G401 (cell line): ENCODE measurements around the gene RGS16. TPM values are rescaled to one million over a fixed set of nuclear protein-coding genes. Genes with fewer than 3 reads are reported as not detected.

Experiments used
- DNase-seq: peaks from one replicate; pipeline ENCODE4 v3.0.0-alpha.2; 2015; ENCODE audit warnings: low spot score
- in situ Hi-C: cut with HindIII; loops from 2 replicates; pipeline ENCODE4 v1.10.0; 2016; ENCODE audit warnings: low sequenced_read_pairs, mixed read lengths
- total RNA-seq: library from RNA; depleted of rRNA; stranded (reverse); fragments of >200 nt; shearing (Covaris generic); gene quantifications from 2 replicates; pipeline ENCODE4 v1.2.3, GENCODE V29; 2014

The RGS16 gene
- total RNA-seq, 1 experiment from 2014 or later: not detected

DNA sequence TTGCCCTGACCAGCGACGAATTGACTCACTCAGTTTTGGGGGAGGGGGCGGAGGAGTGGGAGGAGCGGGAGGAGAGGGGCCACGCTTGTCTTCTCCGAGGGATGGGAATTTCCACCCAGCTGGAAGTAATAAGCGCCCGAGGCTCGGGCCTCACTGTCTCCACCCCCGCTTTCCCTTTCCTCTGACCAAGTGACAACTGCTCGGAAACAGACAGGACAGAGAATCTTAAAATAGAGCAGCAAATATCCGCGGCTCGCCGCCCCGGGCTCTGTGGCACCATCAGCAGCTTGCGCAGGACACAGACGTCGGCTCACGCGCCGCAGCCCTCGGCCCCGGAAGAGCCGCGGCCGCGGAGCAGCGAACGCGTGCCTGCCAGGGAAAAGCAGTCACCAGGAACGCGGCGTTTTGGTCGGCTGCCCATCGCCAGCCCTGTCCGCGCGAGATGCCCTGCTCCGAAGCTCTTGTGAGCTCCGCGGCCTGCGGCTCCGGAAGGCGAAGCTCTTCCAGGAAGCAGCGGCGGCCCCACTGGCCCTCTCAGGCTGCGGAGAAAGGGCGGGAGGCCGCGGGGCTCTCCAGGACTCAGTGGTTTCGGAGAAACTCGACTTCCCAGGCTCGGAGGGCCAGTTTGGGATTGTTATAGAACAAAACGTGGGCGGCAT is 10.7 kb upstream of the RGS16 start:
- peak; percentile 75 for DNase-seq
- in situ Hi-C loops: no loop called here

DNA sequence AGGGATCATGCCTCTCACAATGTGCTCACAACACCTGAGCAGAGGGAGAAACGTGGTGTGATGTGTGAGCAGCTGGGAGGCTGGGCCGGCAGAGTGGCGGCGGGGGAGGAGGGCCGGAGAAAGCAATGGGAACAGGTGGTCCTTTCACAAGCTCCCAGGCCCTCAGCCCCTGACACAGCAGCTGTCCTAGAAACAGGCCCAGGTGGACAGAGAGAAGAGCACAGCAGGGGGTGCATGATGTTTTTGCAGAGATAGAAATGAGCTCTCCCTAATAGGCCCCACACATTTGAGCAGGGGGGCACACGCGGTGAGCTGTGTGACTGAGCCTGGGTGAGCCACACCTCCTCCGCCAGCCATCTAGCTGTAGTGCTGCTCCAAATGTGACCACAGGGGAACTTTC is 7.6 kb upstream of the RGS16 start:
- DNase-seq: no peak
- in situ Hi-C loops: no loop called here

DNA sequence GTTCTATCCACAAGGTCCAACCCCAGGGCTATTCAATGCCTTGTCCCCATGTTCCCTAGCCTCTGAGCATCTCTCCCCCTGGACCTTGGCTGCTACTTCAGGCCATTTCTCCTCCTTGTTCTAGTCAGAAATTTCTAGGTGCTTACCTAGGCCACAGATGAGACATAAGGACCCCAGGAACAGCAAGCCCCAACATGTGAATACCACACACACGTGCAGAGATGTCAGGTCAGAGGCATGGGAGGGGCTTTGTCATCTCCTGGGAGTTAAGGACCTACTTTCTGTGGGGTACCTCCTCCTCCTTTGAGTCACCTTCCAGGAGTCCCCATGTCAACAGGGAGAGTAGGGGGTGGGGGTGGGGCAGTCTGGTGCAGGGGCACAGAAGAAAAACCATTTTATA is 7.1 kb upstream of the RGS16 start:
- in situ Hi-C loops: no loop called here
- no peak for DNase-seq

DNA sequence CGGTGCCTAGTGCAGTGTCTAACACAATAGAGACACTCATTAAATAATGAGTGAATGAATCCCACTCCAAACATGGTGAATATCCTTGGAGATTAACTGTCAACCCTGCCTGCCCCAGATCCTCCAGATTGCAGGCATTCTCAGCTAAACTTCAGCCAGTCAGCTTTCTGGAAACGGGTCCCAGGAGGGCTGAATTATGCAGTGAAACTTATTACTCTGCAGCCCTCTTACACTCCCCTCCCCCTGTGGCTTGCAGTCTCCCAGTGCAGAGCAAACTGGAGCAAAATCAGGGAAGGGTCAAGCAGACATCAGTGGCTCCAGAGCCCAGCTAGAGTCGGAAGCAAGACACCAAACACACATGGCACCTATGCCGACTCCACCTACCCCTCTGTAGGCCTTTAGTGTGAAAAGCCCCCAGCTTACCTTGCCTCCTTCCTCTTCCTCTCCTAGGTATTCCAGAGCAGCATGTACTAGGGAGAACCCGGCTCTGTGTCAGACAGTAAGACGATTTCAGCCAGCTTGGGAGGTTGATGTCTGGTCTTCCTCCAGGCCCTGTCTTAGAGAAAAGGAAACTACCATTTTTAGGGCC is 6.5 kb upstream of the RGS16 start:
- no peak for DNase-seq
- in situ Hi-C loops: no loop called here

DNA sequence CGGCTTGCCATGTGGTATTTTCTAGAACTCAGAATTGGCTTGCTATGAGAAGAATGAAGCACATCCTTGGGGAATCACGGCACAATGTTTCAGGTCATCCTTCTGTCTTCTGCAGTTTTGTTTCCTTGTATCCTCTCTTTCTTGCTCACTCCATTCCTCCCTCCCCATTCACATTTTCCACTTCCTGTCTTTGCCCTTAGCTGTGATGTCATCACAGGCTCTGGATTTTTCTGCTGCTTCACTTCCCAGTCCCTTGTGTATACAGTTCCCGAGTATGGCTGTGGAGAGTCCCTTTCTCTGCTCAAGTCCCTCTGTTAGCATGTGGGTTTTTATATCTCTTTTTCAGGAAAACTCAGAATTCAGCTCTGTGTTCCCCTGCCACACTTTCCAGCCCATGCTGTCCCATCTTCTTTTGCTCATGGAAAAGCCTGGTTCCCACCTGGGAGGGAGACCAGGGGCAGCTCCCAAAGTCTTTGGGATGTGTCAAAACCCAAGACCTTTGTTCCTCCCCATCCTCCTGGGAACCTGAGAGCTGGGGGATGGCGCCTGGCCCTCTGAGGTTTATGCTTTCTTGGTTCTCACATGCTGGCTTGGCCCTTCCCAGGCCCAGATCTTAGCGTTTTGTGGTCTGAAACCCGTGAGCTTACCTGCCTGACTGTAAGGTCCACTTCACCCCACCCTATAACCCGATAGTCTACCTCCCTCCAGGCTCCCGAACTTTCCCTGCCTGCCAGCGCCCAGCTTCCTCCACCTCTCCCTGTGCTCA is 4.8 kb upstream of the RGS16 start:
- DNase-seq: no peak
- in situ Hi-C loops: no loop called here

DNA sequence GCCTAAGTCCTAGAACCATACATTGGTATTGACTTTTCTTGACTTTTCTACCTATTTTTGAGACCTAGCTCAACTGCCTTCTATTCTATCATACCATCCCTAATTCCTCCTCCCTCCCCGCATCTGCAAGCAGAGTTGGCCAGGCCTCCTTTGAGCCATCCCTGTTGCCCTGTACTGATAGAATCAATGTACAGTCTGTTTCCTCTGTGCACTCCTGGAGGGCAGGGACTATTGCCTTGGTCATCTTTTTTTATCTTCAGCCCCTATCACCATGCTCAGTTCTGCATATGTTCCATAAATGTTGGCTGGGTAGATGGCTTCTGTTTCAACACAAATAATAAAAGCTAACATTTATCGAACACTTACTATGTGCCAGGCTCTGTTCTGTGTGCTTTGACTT is 4.0 kb upstream of the RGS16 start:
- DNase-seq: no peak
- in situ Hi-C loops: no loop called here

DNA sequence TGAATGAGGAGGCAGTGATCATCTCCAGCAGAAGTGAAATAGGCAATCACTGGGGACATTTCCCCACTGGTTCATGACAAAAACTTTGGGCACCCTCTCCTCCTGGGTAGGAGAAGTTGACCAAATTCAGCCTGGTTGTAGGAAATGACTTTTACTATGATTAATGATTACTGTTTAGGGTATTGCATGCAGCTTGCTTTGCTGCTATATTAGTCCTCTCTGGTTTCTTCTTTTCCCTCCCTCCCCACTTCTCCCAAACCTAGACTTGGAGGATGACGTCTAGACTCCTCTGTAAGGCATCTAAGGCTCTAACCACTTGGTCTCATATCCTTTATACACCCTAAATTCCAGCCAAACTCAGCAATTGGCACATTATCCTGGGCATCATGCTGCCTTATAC is 3.4 kb upstream of the RGS16 start:
- no peak for DNase-seq
- in situ Hi-C loops: no loop called here

DNA sequence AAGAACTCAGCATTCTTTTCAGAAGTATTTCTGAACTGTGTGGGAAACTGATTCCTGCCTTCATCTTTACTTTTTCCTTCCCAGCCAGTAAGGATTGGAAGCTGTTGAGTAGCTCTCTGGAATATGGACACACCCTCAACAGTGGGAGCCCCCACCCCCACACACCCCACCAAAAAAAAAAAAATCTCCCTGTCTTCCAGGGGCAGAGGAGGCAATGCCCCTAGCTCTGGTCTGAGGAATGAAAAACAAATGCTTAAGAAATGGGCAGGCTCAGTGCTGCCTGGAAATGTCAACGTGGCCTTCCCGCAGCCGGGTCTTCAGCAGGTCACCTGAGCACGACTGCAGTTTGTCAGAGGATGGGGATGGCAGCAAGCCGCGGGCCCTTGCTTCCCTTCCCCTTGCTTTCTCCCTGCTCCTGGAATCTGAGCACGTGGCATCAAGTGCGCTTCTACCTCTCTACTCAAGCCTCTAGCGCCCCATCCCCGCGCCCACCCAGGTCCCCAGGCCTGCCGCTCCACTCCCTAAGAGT is 479 bp downstream of the RGS16 start:
- in situ Hi-C loops: no loop called here
- peak; percentile 36 for DNase-seq

DNA sequence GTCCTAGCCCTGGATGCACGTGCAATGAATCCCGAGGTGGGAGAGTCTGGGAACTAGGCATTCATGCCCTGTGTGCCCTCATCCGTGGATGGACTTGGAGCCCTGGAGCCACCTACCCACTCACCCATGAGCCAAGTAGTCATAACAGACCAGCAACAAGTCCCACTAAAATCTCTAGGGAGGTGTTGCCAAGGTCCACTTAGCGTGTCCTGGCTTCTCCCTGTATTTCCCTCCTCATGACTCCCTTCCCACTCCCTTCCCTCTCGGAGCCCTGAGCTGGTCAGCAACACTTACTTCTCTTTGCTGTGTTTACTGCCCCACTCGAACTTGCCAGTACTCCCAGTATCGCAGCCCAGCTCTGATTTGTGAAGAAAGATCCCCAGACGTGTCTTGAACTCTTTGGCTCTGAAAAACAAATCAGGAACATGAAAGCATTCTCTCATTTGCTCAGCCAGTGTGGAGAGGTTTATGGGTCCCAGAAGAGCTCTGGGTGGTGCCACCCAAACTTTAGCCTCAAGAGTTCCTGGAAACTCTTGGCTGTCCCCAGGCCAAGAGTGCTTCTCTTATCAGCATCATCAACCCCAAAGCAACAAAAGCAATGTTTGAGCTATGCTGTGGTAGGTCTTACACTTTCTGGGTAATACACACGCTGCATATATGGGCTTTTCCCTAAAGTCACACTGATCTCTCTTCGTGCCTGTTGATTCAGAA is 1.1 kb downstream of the RGS16 start:
- in situ Hi-C loops: no loop called here
- no peak for DNase-seq

DNA sequence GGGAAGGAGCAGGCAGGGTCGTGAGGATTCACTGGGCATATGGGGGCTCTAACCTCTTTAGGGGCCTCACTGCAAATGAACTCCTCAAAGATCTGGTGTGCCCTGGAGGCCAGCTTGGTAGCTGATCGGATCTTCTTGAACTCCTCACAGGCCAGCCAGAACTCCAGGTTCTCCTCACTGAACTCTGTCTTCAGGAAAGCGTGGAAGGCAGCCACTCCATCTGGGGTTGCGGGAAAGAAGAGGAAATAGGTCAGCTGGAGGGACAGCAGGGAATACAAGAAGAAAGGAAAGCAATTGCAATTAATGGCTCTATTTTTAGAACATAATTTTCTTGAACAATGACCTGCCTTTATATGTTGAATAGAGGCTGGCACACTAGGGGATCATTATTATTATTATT is 2.3 kb downstream of the RGS16 start:
- peak; percentile 81 for DNase-seq
- in situ Hi-C loops: no loop called here

DNA sequence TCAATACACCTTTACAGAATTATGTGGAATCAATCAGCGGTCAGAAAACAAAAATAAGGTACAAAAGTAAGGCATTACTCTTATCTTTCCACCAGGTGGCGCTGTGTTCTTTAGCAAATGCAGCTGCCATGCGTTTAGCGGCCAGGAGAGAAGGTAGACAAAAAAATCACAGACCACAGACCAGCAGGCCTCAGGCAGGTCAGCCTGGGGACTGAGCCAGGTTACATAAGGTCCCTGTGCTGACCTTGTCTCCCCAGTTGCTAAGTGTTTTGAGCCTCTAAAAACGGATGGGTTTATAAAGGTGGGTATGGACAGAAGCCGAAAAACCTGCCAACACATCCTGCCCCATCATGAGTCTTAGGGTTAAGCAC is 2.8 kb downstream of the RGS16 start:
- in situ Hi-C loops: no loop called here
- DNase-seq: peak; percentile 94

DNA sequence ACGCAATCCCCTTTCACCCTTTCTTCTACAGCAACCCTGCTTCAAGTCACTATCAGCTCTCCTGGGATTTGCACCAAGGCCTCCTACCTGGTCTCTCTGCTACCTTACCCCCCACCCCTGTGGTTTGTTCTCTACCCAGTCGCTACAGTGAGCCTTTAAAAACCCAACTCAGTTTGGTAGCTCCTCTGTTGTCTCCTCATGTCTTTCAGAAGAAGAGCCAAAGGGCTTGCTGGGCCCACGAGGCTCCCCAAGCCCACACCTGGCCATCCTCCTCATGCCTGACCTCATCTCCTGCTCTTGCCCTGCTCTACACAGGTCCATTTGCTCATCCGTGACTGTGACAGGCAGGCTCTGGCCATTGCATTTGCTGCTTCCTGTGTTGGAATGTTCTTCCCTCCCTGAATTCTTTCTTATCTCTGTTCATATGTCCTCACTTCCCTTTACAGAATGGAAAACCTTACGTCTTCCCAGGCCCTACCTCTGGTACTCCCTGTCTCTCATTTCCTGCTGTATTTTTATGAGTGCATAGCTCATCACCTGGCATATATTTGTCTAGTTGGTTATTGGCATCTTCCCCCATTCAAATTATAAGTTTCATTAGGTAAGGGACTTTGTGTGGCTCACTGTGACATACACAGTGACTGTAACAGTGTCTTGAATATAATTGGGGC is 3.3 kb downstream of the RGS16 start:
- in situ Hi-C loops: no loop called here
- no peak for DNase-seq

DNA sequence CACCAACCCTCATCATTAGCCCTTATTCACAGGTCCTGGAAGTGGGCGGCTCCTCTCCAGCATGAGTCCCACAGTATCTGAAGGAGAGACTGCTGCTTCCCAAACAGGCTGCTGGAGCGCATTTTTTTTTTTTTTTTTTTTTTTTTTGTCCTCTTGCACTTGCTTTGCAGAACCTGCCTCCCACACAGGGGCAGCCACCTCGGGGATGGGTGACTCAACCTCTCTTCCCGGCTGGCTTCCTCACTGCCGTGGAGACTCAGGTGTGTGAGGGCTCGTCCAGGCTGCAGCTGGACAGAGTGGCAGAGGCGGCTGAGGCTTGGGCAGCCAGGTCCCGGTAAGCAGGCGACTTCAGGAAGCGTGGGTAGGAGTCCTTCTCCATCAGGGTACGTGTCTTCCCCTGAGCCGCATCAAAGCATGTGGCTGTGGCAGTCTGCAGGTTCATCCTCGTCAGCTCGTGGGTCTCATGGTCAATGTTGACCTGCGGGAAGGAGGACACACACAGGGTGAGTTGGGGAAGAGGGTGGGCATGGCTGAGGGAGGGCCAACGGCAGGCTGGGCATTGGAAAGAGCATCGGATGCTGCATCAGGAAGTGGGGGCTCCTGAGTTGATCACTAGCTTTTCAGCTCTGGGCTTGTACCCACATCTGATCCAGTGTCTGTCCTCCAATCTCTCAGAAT is 4.0 kb downstream of the RGS16 start:
- DNase-seq: no peak
- in situ Hi-C loops: no loop called here

DNA sequence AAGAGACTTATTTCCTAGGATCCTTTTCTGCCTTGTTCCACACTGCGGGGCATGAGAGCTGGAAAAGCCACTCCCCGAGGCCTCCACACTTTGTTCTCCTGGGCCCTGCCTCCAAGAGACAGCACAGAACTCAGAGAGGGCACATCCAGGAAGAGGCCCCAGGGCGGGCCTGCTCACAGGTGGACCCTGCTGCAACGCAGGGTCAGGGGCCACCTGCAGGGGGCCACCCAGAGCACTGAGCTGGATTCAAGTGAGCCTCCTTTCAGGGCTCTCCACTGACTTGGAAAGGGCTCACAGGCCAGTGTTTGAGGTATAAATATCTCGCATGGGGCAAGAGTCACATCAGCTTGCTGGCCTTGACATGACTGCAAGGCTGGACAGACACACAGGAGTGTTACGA is 4.8 kb downstream of the RGS16 start:
- in situ Hi-C loops: loop anchor here (10.0 kb wide), 1 partner anchor 225 kb away; no protein-coding TSS in a partner anchor
- no peak for DNase-seq

DNA sequence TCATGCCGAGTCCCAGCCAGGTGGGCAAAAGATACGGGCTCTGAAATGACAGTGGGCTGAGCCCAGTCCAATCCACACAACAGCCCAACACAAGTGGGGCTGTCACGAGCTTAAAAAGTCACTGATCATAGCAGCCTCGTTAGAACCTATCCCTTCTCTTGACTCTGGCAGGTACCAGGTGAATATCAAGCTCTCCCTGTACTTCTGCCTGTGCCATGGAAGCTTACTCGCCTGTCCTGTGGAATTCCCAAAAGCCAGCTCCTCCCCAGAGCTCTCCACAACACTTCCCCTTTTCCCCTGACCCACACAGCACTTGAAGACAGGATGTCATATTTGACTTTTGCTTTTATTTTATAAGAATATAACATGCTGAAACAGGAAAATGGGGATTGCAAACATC is 5.9 kb downstream of the RGS16 start:
- no peak for DNase-seq
- in situ Hi-C loops: loop anchor here (10.0 kb wide), 1 partner anchor 227 kb away; no protein-coding TSS in a partner anchor

DNA sequence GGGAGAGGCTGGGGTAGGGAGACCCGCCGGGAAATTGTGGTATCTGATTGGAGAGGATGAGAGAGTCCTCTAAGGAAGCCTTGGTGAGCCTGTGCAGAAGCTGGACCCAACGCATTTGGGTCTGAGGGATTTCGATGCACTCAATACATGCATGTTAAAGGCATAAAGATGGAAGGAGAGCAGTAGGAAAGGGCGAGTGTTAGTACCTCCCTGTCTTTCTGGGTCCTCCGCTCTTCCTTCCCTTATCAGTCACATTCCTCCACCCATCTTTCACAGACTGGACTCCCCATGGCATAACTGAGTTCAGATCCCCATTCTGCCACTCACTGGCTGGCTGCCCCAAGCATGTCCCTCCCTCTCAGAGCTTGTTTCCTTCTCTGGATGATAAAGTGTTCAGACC is 7.3 kb downstream of the RGS16 start:
- in situ Hi-C loops: loop anchor here (10.0 kb wide), 1 partner anchor 228 kb away; no protein-coding TSS in a partner anchor
- no peak for DNase-seq

DNA sequence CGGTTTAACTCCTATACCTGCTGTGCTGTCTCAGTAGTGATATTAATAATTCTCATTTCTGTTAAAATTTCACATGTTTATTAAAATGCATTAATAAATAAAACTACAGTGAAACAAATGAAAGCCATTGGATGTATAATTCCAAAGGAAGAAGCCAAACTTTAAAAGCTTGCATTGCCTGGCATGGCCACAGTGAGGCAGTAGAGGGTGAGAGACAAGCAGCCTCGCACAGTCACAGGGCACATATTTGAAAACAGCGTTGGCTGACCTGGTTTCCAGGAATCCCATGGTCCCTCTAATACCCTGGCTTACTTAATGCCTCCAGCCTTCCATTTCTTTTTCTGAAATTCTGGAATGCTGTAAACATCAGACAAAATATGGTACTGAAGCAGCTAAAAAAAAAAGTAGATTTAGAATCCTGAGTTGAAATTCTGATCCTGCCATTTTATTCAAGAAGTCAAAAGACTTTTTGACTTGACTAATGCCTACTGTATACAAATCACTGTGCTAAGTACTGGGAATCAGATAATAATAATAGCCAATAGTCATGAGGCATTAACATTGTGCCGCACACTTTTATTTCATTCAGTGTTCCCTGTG is 8.4 kb downstream of the RGS16 start:
- DNase-seq: peak; percentile 59
- in situ Hi-C loops: loop anchor here (10.0 kb wide), 1 partner anchor 229 kb away; no protein-coding TSS in a partner anchor

DNA sequence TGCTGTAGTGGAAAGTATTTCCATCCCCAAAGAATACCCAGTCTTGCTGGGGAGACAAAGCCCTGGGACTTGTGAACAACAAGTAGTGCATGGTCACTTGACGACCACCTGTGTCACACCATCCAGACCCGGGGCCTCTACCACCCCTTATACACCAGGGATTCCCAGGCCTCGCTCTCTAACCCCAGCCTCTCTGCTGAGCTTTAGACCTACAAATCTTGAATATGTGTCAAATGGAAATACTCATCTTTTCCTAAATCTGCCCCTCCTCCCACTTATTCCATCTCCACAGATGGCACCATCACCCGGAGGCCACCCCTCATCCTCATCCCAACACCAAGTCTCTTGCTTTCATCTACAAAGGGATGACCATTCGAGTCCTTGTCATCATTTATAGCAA is 14.3 kb downstream of the RGS16 start:
- in situ Hi-C loops: loop anchor here (10.0 kb wide), 1 partner anchor 235 kb away; no protein-coding TSS in a partner anchor
- DNase-seq: no peak
